Measurements from ENCODE around the gene PWWP2A.
"Not testable (repeated sequence)": the region's sequence is repeated elsewhere in the genome, so short reads cannot be mapped to it uniquely, and the experiment has no call there.

GRCh38 chr5:160069120-160069519 lies 50.1 kb downstream of the PWWP2A start:
- not testable (repeated sequence) for TF ChIP-seq ZNF274 (IDR thresholded peaks at IDR 0.05; ENCODE audit: low read depth, low read length); CTCF (IDR thresholded peaks at IDR 0.05 in 2 of 3, conservative IDR thresholded peaks at IDR 0.05 in 1 of 3; ENCODE audit: borderline replicate concordance in 1 of 3, insufficient read depth in 1 of 3, low read depth in 2 of 3, low read length in 2 of 3); REST (IDR thresholded peaks at IDR 0.05; ENCODE audit: low read depth); SIN3A (IDR thresholded peaks at IDR 0.05; ENCODE audit: low read depth); EZH2 (IDR thresholded peaks at IDR 0.05); EZH2phosphoT487 (IDR thresholded peaks at IDR 0.05; ENCODE audit: borderline replicate concordance); CEBPB (IDR thresholded peaks at IDR 0.05; ENCODE audit: low read depth)

All from HCT116 (cell line).